Transverse colon (tissue), 4 donors: ENCODE data around the gene SDCCAG8. TPM values are rescaled to one million over a fixed set of nuclear protein-coding genes. Genes with fewer than 3 reads are reported as not detected.

Experiments
- DNase-seq: peaks from one replicate; pipeline ENCODE4 v3.0.0-alpha.2; 2019
- H3K27ac ChIP-seq, 4 donors: fragments of 200-600 bp; sonication (generic); 2 replicates each; pipeline ENCODE4 v1.5.1; 2016 to 2018; ENCODE audit warnings: inconsistent platforms in 4 of 4
- H3K27me3 ChIP-seq: fragments of 200-600 bp; sonication (generic); 2 replicates; pipeline ENCODE4 v1.5.1; 2017; ENCODE audit warnings: inconsistent platforms
- H3K36me3 ChIP-seq, 4 donors: fragments of 200-600 bp; sonication (generic); 2 replicates each; pipeline ENCODE4 v1.5.1; 2017 to 2019; ENCODE audit warnings: inconsistent platforms in 4 of 4
- H3K4me1 ChIP-seq, 4 donors: fragments of 200-600 bp; sonication (generic); 2 replicates each; pipeline ENCODE4 v1.5.1; 2017 to 2020; ENCODE audit warnings: inconsistent platforms in 4 of 4
- H3K4me3 ChIP-seq, 4 donors: fragments of 200-600 bp; sonication (generic); 1 replicate in 1 of 4; 2 replicates in 3 of 4; pipeline versions ENCODE4 v1.5.1 to v1.6.1; 2017 to 2019; ENCODE audit warnings: inconsistent platforms in 4 of 4
- H3K9me3 ChIP-seq, 2 donors: fragments of 200-600 bp; sonication (generic); 2 replicates each; pipeline ENCODE4 v1.5.1; 2017 to 2019; ENCODE audit warnings: inconsistent platforms in 2 of 2
- CTCF ChIP-seq, 5 experiments: fragments of 200-600 bp in 3 of 5; fragments of 450-650 bp in 2 of 5; sonication (generic) in 3 of 5; IDR thresholded peaks; 1 replicate in 2 of 5; 2 replicates in 3 of 5; pipeline ENCODE4 v1.5.1; 2016 to 2017; ENCODE audit warnings: antibody characterized with exemption in 5 of 5, inconsistent platforms in 3 of 5, mild to moderate bottlenecking in 2 of 5, moderate library complexity in 1 of 5
- EP300 ChIP-seq: sonication (generic); formaldehyde crosslinking; IDR thresholded peaks from one replicate; pipeline ENCODE4 v1.6.1; 2017; ENCODE audit warnings: antibody characterized with exemption, low read depth
- POLR2A ChIP-seq: fragments of 450-650 bp; IDR thresholded peaks from one replicate; pipeline ENCODE4 v1.6.1; 2016; ENCODE audit warnings: antibody characterized with exemption, mild to moderate bottlenecking, moderate library complexity
- POLR2AphosphoS5 ChIP-seq, 3 donors: sonication (generic); formaldehyde crosslinking; IDR thresholded peaks; one replicate each; pipeline ENCODE4 v1.6.1; 2016; ENCODE audit warnings: antibody characterized with exemption in 3 of 3
- WGBS, 2 donors: methylation state at CpG; one replicate each; pipeline ENCODE4 v1.1.5; 2018; ENCODE audit warnings: low coverage in 1 of 2; 5-methylcytosine and 5-hydroxymethylcytosine counted together
- in situ Hi-C, 4 donors: fragments of 200-750 bp; cut with MboI; loops; one replicate each; pipeline versions ENCODE4 v1.15.0 to v1.15.1; 2017; ENCODE audit warnings: low sequenced_read_pairs in 3 of 4, low pct_ligation_motif_present in 1 of 4, low pct_unique_long_range_greater_than_20kb in 1 of 4
- intact Hi-C: fragments of 100-400 bp; cut with DNase I; formaldehyde crosslinking; loops from one replicate; pipeline ENCODE4 v1.15.1; 2023; ENCODE audit warnings: low total_unique reads
- total RNA-seq, 4 donors: library from RNA; depleted of rRNA; stranded (reverse); fragments of >200 nt; gene quantifications; one replicate each; pipeline ENCODE4 v1.1.0, GENCODE V29; 2016

SDCCAG8 gene
- total RNA-seq, 4 donors from 2014 or later, result 28.8 to 101 (median 42.5) TPM

DNA sequence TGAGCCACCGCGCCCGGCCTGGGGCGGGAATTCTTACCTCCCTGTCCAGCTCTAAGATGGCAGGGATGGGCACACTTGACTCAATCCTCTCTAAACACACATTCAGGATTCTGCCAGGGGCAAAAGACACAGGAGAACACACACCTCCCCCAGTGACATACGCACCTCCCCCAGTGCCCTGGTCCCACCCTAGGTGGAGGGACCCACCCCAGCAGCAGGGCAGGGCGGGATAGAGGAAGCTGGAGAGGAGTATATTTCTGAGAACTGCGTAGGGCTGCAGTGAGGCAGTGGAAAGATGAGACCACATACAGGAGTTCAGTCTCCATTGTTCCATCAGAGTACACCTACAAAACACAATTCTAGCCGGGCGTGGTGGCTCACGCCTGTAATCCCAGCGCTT lies 92.5 kb downstream of the SDCCAG8 start:
- in situ Hi-C loops, result loop anchor here (10.0 to 25.0 kb wide), 5 partner anchors 389 to 939 kb away; no protein-coding TSS in a partner anchor

GRCh38 chr1:243349128-243349527 lies 93.3 kb downstream of the SDCCAG8 start:
- 81 to 86% methylated on average over 1 of the region's 1 CpG for WGBS, 2 donors
- DNase-seq, result no peak
- peaks cover 0 to 12% (median 3%) of the 10 kb centered on the region in 4 donors for H3K4me1 ChIP-seq
- H3K4me3 ChIP-seq, result no peak overlapping the region
- TF ChIP-seq POLR2A (no peak), CTCF (IDR thresholded peaks at IDR 0.05) (no peak), POLR2AphosphoS5 (IDR thresholded peaks at IDR 0.05) (no peak), EP300 (no peak)
- intact Hi-C loops (loop anchor here (10.0 kb wide), 1 partner anchor 406 kb away; no protein-coding TSS in a partner anchor), in situ Hi-C loops (loop anchor here (10.0 to 25.0 kb wide), 5 partner anchors 388 to 938 kb away; no protein-coding TSS in a partner anchor)
- H3K27me3 ChIP-seq, result no peaks in the 10 kb centered on the region
- no peaks in the 10 kb centered on the region for H3K9me3 ChIP-seq
- no peak overlapping the region for H3K27ac ChIP-seq
- H3K36me3 ChIP-seq, result no peaks in the 10 kb centered on the region

More for the DNA sequence above, 92.5 kb downstream of the SDCCAG8 start:
- Histone ChIP-seq H3K27me3 (no peaks in the 10 kb centered on the region), H3K4me3 (no peak overlapping the region), H3K9me3 (no peaks in the 10 kb centered on the region), H3K36me3 (no peaks in the 10 kb centered on the region), H3K27ac (no peak overlapping the region), H3K4me1 (peaks cover 0 to 6% (median 1%) of the 10 kb centered on the region in 4 donors)
- DNase-seq, result no peak
- TF ChIP-seq EP300, result no peak
- no peak for TF ChIP-seq CTCF (IDR thresholded peaks at IDR 0.05)
- no peak for TF ChIP-seq POLR2AphosphoS5 (IDR thresholded peaks at IDR 0.05)
- no peak for TF ChIP-seq POLR2A
- intact Hi-C loops, result loop anchor here (10.0 kb wide), 1 partner anchor 406 kb away; no protein-coding TSS in a partner anchor
- whole genome bisulfite sequencing, 2 donors, result 97% methylated on average over 11 of the region's 11 CpGs; no CpG with 5 or more reads in 1 of the 2 donors

- TF ChIP-seq CTCF (IDR thresholded peaks at IDR 0.05) (no peak), POLR2AphosphoS5 (IDR thresholded peaks at IDR 0.05) (no peak), POLR2A (no peak), EP300 (no peak)
- Histone ChIP-seq H3K27me3 (no peaks in the 10 kb centered on the region), H3K27ac (no peak overlapping the region), H3K9me3 (no peaks in the 10 kb centered on the region), H3K4me1 (peaks cover 0 to 9% (median 4%) of the 10 kb centered on the region in 4 donors), H3K4me3 (no peak overlapping the region), H3K36me3 (no peaks in the 10 kb centered on the region)
- in situ Hi-C loops (no loop called here), intact Hi-C loops (no loop called here)
- 94 to 96% methylated on average over 2 of the region's 2 CpGs for WGBS, 2 donors
- no peak for DNase-seq
These were observed 95.5 kb downstream of the SDCCAG8 start for GRCh38 chr1:243351337-243351736.

DNA sequence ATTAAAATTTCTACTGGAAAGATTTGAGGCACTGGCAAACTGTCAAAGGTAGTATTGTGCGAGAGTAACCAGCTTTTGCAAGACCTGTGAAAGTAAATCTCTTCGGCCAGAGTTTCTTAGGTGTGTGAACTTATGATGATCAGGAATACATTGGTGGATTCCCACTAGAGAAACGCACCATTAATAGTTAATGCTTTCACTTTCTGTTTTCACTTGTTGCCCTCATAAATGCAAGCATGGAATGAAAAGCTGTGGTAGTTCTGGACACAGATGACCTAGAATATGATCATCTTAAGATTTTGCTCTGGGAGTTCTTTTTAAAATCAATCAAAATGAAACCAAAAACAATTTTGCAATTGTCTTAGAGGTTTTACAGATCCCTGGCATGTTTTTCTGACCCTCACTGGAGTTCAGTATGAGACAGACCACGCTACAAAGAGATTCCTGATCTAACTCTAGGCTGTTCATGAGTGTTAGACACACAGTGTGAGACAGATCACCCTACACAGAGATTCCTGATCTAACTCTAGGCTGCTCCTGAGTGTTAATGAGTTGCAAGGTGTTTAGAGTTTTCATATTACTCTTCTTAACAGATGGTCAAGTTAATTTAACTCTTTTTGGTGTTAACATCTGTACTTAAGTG lies 98.8 kb downstream of the SDCCAG8 start:
- DNase-seq, result no peak
- Histone ChIP-seq H3K36me3 (peaks cover 0 to 5% (median 0%) of the 10 kb centered on the region in 4 donors), H3K9me3 (no peaks in the 10 kb centered on the region), H3K4me1 (peaks cover 0 to 9% (median 4%) of the 10 kb centered on the region in 4 donors), H3K4me3 (peak overlapping the region in 2 of 4 donors; percentile 8 to 20), H3K27ac (peak overlapping the region in 3 of 4 donors; percentile 0 to 23 (median 22)), H3K27me3 (no peaks in the 10 kb centered on the region)
- WGBS, 2 donors, result 46 to 51% methylated on average over 4 of the region's 4 CpGs
- in situ Hi-C loops, result no loop called here
- intact Hi-C loops, result no loop called here
- TF ChIP-seq CTCF (IDR thresholded peaks at IDR 0.05), result no peak
- no peak for TF ChIP-seq POLR2A
- no peak for TF ChIP-seq POLR2AphosphoS5 (IDR thresholded peaks at IDR 0.05)
- no peak for TF ChIP-seq EP300
